Heart right ventricle (tissue), 16 donors: ENCODE data around the gene CIITA. TPM values are rescaled to one million over a fixed set of nuclear protein-coding genes. Genes with fewer than 3 reads are reported as not detected.
"Not testable (repeated sequence)": the region's sequence is repeated elsewhere in the genome, so short reads cannot be mapped to it uniquely, and the experiment has no call there.

Experiments
- ATAC-seq, 8 donors: fragments of 200-7000 bp; cut with Tn5 transposase; one replicate each; pipeline ENCODE4 v1.9.1; 2020; ENCODE audit warnings: mild to moderate bottlenecking in 8 of 8, moderate library complexity in 8 of 8, moderate number of reproducible peaks in 1 of 8
- DNase-seq, 2 donors: peaks; one replicate each; pipeline ENCODE4 v3.0.0-alpha.2; 2020
- H3K27ac ChIP-seq, 10 donors: fragments of 200-600 bp; sonication (generic) in 2 of 10; one replicate each; pipeline versions ENCODE4 v1.5.0 to v1.8.0; 2020 to 2022; ENCODE audit warnings: mild to moderate bottlenecking in 3 of 10
- H3K27me3 ChIP-seq, 7 donors: fragments of 200-600 bp; one replicate each; pipeline ENCODE4 v1.8.0; 2021 to 2022; ENCODE audit warnings: mild to moderate bottlenecking in 2 of 7
- H3K36me3 ChIP-seq, 9 donors: fragments of 200-600 bp; sonication (generic) in 1 of 9; one replicate each; pipeline versions ENCODE4 v1.5.0 to v1.8.0; 2020 to 2022; ENCODE audit warnings: mild to moderate bottlenecking in 2 of 9
- H3K4me1 ChIP-seq, 9 donors: fragments of 200-600 bp; sonication (generic) in 1 of 9; one replicate each; pipeline versions ENCODE4 v1.5.0 to v1.8.0; 2020 to 2022; ENCODE audit warnings: mild to moderate bottlenecking in 4 of 9
- H3K4me3 ChIP-seq, 10 donors: fragments of 200-600 bp; sonication (generic) in 2 of 10; one replicate each; pipeline versions ENCODE4 v1.5.0 to v1.8.0; 2020 to 2022; ENCODE audit warnings: mild to moderate bottlenecking in 7 of 10, moderate library complexity in 2 of 10
- H3K9me3 ChIP-seq, 11 donors: fragments of 200-600 bp in 10 of 11; sonication (generic) in 2 of 11; one replicate each; pipeline versions ENCODE4 v1.5.0 to v1.8.0; 2013 to 2022; ENCODE audit warnings: mild to moderate bottlenecking in 2 of 11, control low read depth in 1 of 11, moderate library complexity in 1 of 11
- WGBS, 2 donors: extraction: QIAGEN DNeasy Blood & Tissue Kit; methylation state at CpG; one replicate each; pipeline ENCODE4 v1.1.7; 2013; ENCODE audit warnings: inconsistent platforms in 1 of 2; 5-methylcytosine and 5-hydroxymethylcytosine counted together
- intact Hi-C, 10 donors: fragments of 100-400 bp; cut with DNase I; formaldehyde crosslinking; loops; one replicate each; pipeline versions ENCODE4 v1.11.1 to v1.14.2; 2022
- long read RNA-seq, 3 donors: library from polyadenylated mRNA; unstranded; transcript quantifications; one replicate each; pipeline ENCODE4 v2.0.0, GENCODE V29; 2020 to 2021
- polyA plus RNA-seq, 2 donors: library from polyadenylated mRNA; stranded (reverse); fragments of 200-250 nt; gene quantifications; one replicate each; pipeline ENCODE4 v1.2.3, GENCODE V29; 2013
- total RNA-seq, 10 donors: library from RNA; stranded (reverse); fragmentation: NEBNext Ultra II Directional in 3 of 10; extraction: Animal tissue kit (Norgen Biotek cat#: 25700) in 3 of 10; gene quantifications; one replicate each; pipeline versions ENCODE4 v1.2.1 to v1.2.4, GENCODE V29; 2021 to 2023
- TF ChIP-seq, protein P1 (sequence below), 9 donors: fragments of 200-600 bp; sonication (generic) in 2 of 9; IDR thresholded peaks; one replicate each; pipeline versions ENCODE4 v1.5.0 to v1.8.0; 2021 to 2022; ENCODE audit warnings: antibody characterized with exemption in 9 of 9, mild to moderate bottlenecking in 5 of 9, moderate library complexity in 1 of 9
- donor health status: Arrhythmogenic right ventricular cardiomyopathy.
- donor health status: ischemic (EF 13 %, LVEDD 7.1; RV severe dilation, severe dysfunction).
- donor health status: healthy with polysubstance abuse.
- donor health status: DM: no; HTN: yes; CAD: no.
- donor health status: DM: no; HTN: no; CAD: no.
- donor health status: ischemic (EF 25% LVEDD 6.9; RV normal size, moderate dysfunction).
- donor health status: ischemic (EF 25% LVEDD 5.7; RV mildly dilated, moderate dysfunction).
- donor health status: healthy.
- donor health status: DM: yes; HTN: yes; CAD: no.
- donor health status: Ischemic cardiomyopathy.
- donor health status: ischemic (EF 35%, LVEDD 5.7; RV mildly dilated, moderate dysfunction).
- donor health status: nonischemic (EF 11% LVEDD 7.7; RV severe dilation, severe dysfunction).
- donor health status: DM: yes; HTN: yes; CAD: no.
- donor health status: PGD.
- donor health status: ischemic (EF 29% LVEDD 5.4; RV normal size, mild dysfunction).
- donor health status: nonischemic (EF 23%, LVEDD 6.1; RV moderate dilation, normal function).

CIITA gene
- total RNA-seq (10 to 100 TPM in 3 of 10 donors, 1 to 10 TPM in 7; 5.1 to 50.8 (median 8.7) TPM), polyA plus RNA-seq (10 to 100 TPM in 1 of 2 donors, 1 to 10 TPM in 1; 2.1 to 25.3 TPM)
- long read RNA-seq, donor 1, partial matches to known transcripts: 1 of 7 reads
- long read RNA-seq, donor 1, other reads (novel, unspliced or antisense): 6 of 7 reads
- long read RNA-seq, donor 2, partial matches to known transcripts: 0 of 6 reads
- long read RNA-seq, donor 2, other reads (novel, unspliced or antisense): 6 of 6 reads
- long read RNA-seq, donor 3, partial matches to known transcripts: 1 of 9 reads
- long read RNA-seq, donor 3, other reads (novel, unspliced or antisense): 8 of 9 reads

GRCh38 chr16:10876799-10877341, at the start of gene CIITA:
Gene CIITA (plus strand): TSS chr16:10877202. CDS start chr16:10877331, 129 bp downstream.
- TF ChIP-seq, protein P1, sequence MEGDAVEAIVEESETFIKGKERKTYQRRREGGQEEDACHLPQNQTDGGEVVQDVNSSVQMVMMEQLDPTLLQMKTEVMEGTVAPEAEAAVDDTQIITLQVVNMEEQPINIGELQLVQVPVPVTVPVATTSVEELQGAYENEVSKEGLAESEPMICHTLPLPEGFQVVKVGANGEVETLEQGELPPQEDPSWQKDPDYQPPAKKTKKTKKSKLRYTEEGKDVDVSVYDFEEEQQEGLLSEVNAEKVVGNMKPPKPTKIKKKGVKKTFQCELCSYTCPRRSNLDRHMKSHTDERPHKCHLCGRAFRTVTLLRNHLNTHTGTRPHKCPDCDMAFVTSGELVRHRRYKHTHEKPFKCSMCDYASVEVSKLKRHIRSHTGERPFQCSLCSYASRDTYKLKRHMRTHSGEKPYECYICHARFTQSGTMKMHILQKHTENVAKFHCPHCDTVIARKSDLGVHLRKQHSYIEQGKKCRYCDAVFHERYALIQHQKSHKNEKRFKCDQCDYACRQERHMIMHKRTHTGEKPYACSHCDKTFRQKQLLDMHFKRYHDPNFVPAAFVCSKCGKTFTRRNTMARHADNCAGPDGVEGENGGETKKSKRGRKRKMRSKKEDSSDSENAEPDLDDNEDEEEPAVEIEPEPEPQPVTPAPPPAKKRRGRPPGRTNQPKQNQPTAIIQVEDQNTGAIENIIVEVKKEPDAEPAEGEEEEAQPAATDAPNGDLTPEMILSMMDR (IDR thresholded peaks at IDR 0.05): no peak
- Histone ChIP-seq H3K27me3 (peaks cover 0 to 39% (median 20%) of the 10 kb centered on the region in 7 donors), H3K4me1 (peaks cover 4 to 69% (median 22%) of the 10 kb centered on the region in 9 donors), H3K9me3 (no peaks in the 10 kb centered on the region), H3K36me3 (no peaks in the 10 kb centered on the region), H3K4me3 (peak within 1 kb of the TSS in 6 of 10 donors; percentile 71 to 80 (median 73)), H3K27ac (peak within 1 kb of the TSS in 6 of 10 donors; percentile 20 to 88 (median 76))
- ATAC-seq (peak in 7 of 8 donors; percentile 33 to 59 (median 51)), DNase-seq (peak; percentile 65 to 73)
- intact Hi-C loops: loop anchor here in 2 of 10 donors (5.0 kb wide), 2 partner anchors 40 to 50 kb away; no protein-coding TSS in a partner anchor
- 53 to 58% methylated on average over 9 of the region's 9 CpGs for WGBS, 2 donors

DNA sequence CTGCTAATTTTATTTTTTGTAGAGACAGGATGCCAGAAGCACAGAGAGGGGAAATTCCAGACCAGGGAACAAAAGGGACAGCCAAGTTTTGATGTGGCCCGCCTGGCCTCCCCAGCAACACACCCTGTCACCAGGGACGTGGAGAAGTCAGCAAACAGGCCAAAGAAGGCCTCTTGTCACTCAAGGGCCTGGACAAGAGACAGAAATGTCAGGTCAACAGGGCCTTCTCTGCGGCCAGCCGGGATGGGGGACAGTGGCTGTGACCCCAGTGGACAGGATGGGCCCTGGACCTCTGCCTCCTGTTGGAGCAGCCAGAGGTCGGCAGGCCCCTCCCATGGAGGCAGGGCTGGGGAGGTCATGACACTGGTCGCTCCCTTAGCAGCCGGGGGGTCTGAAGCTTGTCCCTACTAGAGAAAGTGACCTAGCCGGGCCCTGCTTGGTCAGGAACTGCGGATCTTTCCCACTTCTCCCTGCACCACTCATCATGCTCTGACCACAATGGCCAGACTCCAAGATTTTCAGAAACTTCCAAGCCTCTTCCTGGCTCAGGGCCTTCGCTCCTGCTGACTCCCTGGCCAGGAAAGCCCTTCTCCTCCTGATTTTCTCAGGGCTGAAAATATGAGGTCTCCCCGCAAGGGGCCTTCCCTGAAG, 49.2 kb upstream of the CIITA start:
- WGBS, 2 donors: 4 to 8% methylated on average over 11 of the region's 11 CpGs
- DNase-seq: peak; percentile 86 to 88
- peak overlapping the region in 2 of 10 donors; percentile 4 to 24 for H3K4me3 ChIP-seq
- peak overlapping the region; percentile 93 to 100 (median 95) for H3K27ac ChIP-seq
- H3K9me3 ChIP-seq: no peaks in the 10 kb centered on the region
- H3K36me3 ChIP-seq: no peaks in the 10 kb centered on the region
- H3K4me1 ChIP-seq: peaks cover 18 to 53% (median 39%) of the 10 kb centered on the region in 9 donors
- no peaks in the 10 kb centered on the region for H3K27me3 ChIP-seq
- ATAC-seq: peak; percentile 68 to 84 (median 80)
- intact Hi-C loops: loop anchor here in 7 of 10 donors (1.0 to 10.0 kb wide), 12 partner anchors 39 to 114 kb away; partner anchors contain the start of genes NUBP1 (in 2 of the 7), CIITA (in 1 of the 7), CLEC16A (in 1 of the 7) and DEXI (in 1 of the 7)
- TF ChIP-seq, protein P1 (IDR thresholded peaks at IDR 0.05): peak in 1 of 9 donors; percentile 6

DNA sequence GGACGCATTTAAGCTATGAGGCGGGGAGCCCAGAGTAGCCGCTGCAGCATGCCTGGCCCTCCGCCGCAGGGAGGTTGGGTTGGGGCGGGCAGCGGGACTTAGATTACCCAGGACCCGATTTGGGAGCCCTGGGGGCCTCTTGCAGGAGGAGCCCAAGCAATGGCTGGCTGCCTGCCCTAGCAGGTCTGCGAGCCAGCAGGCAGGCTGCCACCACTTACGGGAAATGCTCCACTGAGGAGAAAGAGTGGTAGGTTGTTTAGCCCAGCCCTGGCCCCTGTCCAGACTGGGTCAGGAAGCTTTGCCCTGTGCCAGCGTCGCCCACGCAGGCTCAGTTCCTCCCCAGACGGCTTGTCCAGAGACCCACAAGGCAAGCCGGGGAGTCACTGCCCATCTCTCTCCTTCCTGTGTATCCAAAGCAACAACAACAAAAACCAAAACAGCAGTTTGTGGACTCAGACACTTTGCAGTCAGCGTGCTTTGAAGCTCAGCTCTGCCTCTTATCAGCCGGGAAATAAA, 48.1 kb upstream of the CIITA start:
- TF ChIP-seq, protein P1 (IDR thresholded peaks at IDR 0.05): no peak
- DNase-seq: peak; percentile 93 to 96
- intact Hi-C loops: loop anchor here in 7 of 10 donors (1.0 to 10.0 kb wide), 12 partner anchors 38 to 113 kb away; partner anchors contain the start of genes NUBP1 (in 2 of the 7), CIITA (in 1 of the 7), CLEC16A (in 1 of the 7) and DEXI (in 1 of the 7)
- Histone ChIP-seq H3K9me3 (no peaks in the 10 kb centered on the region), H3K27ac (peak overlapping the region; percentile 93 to 100 (median 95)), H3K36me3 (no peaks in the 10 kb centered on the region), H3K4me3 (peak overlapping the region in 4 of 10 donors; percentile 1 to 14 (median 4)), H3K4me1 (peaks cover 18 to 53% (median 39%) of the 10 kb centered on the region in 9 donors), H3K27me3 (no peaks in the 10 kb centered on the region)
- ATAC-seq: peak; percentile 76 to 94 (median 85)
- WGBS, 2 donors: 1 to 3% methylated on average over 17 of the region's 17 CpGs

DNA sequence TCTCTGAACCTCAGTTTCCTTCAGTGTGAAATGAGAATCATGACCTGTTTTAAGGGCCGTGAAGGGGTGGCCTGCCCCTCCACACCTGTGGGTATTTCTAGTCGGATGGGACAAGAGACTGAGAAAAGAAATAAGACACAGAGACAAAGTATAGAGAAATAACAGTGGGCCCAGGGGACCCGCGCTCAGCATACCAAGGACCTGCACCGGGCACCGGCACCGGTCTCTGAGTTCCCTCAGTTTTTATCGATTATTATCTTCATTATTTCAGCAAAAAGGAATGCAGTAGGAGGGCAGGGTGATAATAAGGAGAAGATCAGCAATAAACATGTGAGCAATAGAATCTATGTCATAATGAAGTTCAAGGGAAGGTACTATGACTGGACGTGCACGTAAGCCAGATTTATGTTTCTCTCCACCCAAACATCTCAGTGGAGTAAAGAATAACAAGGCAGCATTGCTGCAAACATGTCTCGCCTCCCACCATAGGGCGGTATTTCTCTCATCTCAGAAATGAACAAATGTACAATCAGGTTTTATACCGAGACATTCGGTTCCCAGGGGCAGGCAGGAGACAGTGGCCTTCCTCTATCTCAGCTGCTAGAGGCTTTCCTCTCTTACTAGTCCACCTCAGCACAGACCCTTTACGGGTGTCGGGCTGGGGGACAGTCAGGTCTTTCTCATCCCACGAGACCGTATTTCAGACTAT, 47.5 kb upstream of the CIITA start:
- peak overlapping the region; percentile 93 to 100 (median 95) for H3K27ac ChIP-seq
- DNase-seq, H3K27me3 ChIP-seq, H3K36me3 ChIP-seq, ATAC-seq, H3K9me3 ChIP-seq: not testable (repeated sequence)
- peak overlapping the region in 4 of 10 donors; percentile 1 to 14 (median 4) for H3K4me3 ChIP-seq
- intact Hi-C loops: loop anchor here in 8 of 10 donors (2.0 to 10.0 kb wide), 12 partner anchors 38 to 113 kb away; partner anchors contain the start of genes NUBP1 (in 2 of the 8), CIITA (in 1 of the 8), CLEC16A (in 1 of the 8) and DEXI (in 1 of the 8)
- 27 to 29% methylated on average over 18 of the region's 18 CpGs for WGBS, 2 donors
- H3K4me1 ChIP-seq: peaks cover 18 to 53% (median 39%) of the 10 kb centered on the region in 9 donors

DNA sequence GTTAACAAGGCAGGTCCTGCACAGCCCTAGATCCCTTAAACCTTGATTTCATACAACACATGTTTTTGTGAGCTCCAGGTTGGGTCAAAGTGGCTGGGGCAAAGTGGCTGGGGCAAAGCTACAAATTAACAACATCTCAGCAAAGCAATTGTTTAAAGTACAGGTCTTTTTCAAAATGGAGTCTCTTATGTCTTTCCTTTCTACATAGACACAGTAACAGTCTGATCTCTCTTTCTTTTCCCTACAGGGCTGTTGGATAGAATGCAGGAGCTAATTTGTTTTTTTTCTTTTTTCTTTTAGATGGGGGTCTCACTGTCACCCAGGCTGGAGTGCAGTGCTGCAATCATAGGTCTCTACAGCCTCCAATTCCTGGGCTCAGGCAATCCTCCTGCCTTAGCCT, 46.8 kb upstream of the CIITA start:
- intact Hi-C loops: loop anchor here in 4 of 10 donors (5.0 kb wide), 3 partner anchors 42 to 87 kb away; no protein-coding TSS in a partner anchor
- not testable (repeated sequence) for H3K4me3 ChIP-seq, H3K9me3 ChIP-seq, H3K27me3 ChIP-seq, H3K36me3 ChIP-seq, DNase-seq, ATAC-seq
- Histone ChIP-seq H3K4me1 (peaks cover 18 to 53% (median 36%) of the 10 kb centered on the region in 9 donors), H3K27ac (peak overlapping the region in 9 of 10 donors; percentile 71 to 100 (median 94))
